ENCODE results near the gene ADAMTSL1.

DNA sequence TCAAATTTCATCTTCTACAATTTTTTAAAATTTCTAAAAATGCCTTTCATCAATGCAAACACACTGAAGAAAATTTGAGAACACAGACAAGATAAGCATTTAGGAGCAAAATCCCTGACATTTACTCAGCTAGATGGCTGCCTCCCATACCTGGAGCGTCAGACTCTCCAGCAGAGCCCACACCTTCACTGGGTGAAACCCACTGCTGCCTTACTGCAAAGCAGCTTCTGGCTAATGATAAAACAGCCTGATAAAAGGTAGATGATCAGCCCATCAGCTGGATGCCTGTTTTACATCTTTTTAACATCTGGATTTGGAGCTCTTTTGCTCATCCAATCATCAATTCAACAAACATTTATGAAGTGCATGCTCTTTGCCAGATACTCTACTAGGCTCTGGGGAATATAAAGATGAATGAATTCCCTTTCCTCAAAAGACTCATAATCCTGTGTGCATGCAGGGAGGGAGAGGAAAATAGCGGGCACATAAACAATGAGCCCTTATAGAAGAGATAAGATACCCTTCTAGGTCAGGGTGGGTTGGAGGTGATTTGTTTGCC lies 287.9 kb downstream of the ADAMTSL1 start:
- no peak for TF ChIP-seq EP300 (IDR thresholded peaks at IDR 0.05; ENCODE audit: low read depth)
- TF ChIP-seq, protein P1, sequence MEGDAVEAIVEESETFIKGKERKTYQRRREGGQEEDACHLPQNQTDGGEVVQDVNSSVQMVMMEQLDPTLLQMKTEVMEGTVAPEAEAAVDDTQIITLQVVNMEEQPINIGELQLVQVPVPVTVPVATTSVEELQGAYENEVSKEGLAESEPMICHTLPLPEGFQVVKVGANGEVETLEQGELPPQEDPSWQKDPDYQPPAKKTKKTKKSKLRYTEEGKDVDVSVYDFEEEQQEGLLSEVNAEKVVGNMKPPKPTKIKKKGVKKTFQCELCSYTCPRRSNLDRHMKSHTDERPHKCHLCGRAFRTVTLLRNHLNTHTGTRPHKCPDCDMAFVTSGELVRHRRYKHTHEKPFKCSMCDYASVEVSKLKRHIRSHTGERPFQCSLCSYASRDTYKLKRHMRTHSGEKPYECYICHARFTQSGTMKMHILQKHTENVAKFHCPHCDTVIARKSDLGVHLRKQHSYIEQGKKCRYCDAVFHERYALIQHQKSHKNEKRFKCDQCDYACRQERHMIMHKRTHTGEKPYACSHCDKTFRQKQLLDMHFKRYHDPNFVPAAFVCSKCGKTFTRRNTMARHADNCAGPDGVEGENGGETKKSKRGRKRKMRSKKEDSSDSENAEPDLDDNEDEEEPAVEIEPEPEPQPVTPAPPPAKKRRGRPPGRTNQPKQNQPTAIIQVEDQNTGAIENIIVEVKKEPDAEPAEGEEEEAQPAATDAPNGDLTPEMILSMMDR (IDR thresholded peaks at IDR 0.05) = no peak

All from transverse colon (tissue), 3 donors.